GM23338 (cell line): ENCODE data around the gene B3GAT2. TPM values are rescaled to one million over a fixed set of nuclear protein-coding genes. Genes with fewer than 3 reads are reported as not detected.

Experiments
- ATAC-seq: fragments of 200-7000 bp; cut with Tn5 transposase; 3 replicates; pipeline ENCODE4 v1.9.1; 2020
- DNase-seq: peaks from one replicate; pipeline ENCODE4 v3.0.0-alpha.2; 2015; ENCODE audit warnings: low spot score
- H2AFZ ChIP-seq: fragments of 200-600 bp; sonication (generic); 2 replicates; pipeline ENCODE4 v1.8.0; 2016; ENCODE audit warnings: antibody characterized with exemption, mild to moderate bottlenecking, moderate library complexity
- H3F3A ChIP-seq: fragments of 200-600 bp; sonication (generic); replicated peaks from 2 replicates; pipeline ENCODE4 v1.8.0; 2017; ENCODE audit warnings: antibody characterized with exemption, mixed run types, low read depth
- H3K27ac ChIP-seq: fragments of 200-600 bp; sonication (generic); 2 replicates; pipeline ENCODE4 v1.6.1; 2016; ENCODE audit warnings: low read depth
- H3K27me3 ChIP-seq: fragments of 200-600 bp; sonication (generic); 2 replicates; pipeline ENCODE4 v1.8.0; 2016; ENCODE audit warnings: mild to moderate bottlenecking, mixed run types, moderate library complexity; ENCODE audit not compliant: insufficient read depth
- H3K36me3 ChIP-seq: fragments of 200-600 bp; sonication (generic); 2 replicates; pipeline ENCODE4 v1.8.0; 2016; ENCODE audit warnings: mild to moderate bottlenecking; ENCODE audit not compliant: insufficient read depth
- H3K4me1 ChIP-seq: fragments of 200-600 bp; sonication (generic); 2 replicates; pipeline ENCODE4 v1.8.0; 2016; ENCODE audit warnings: mild to moderate bottlenecking, moderate library complexity; ENCODE audit not compliant: insufficient read depth
- H3K4me2 ChIP-seq: fragments of 200-600 bp; sonication (generic); 2 replicates; pipeline ENCODE4 v1.7.1; 2017; ENCODE audit warnings: mixed run types
- H3K4me3 ChIP-seq: fragments of 200-600 bp; sonication (generic); 2 replicates; pipeline ENCODE4 v1.6.1; 2016; ENCODE audit warnings: mixed run types
- H3K79me2 ChIP-seq: fragments of 200-600 bp; sonication (generic); replicated peaks from 2 replicates; pipeline ENCODE4 v1.8.0; 2017; ENCODE audit warnings: mild to moderate bottlenecking; ENCODE audit not compliant: insufficient read depth
- H3K9me2 ChIP-seq: fragments of 200-600 bp; sonication (generic); 2 replicates; pipeline ENCODE4 v1.8.0; 2017; ENCODE audit not compliant: insufficient read depth
- H4K20me1 ChIP-seq: fragments of 200-600 bp; sonication (generic); replicated peaks from 2 replicates; pipeline ENCODE4 v1.8.0; 2017; ENCODE audit warnings: mild to moderate bottlenecking; ENCODE audit not compliant: insufficient read depth
- H3K27ac Mint-ChIP-seq: 2 replicates; pipeline ENCODE4 v1.8.0; 2020; ENCODE audit warnings: inconsistent platforms, mild to moderate bottlenecking, moderate library complexity, mixed read lengths
- H3K27me3 Mint-ChIP-seq: 3 replicates; pipeline ENCODE4 v1.8.0; 2022; ENCODE audit warnings: low read depth, mild to moderate bottlenecking, moderate library complexity, mixed read lengths, inconsistent platforms; ENCODE audit not compliant: insufficient read depth, poor library complexity
- H3K36me3 Mint-ChIP-seq: 3 replicates; pipeline ENCODE4 v1.8.0; 2021; ENCODE audit warnings: low read depth, mild to moderate bottlenecking, inconsistent platforms, moderate library complexity, mixed read lengths
- H3K4me1 Mint-ChIP-seq: 3 replicates; pipeline ENCODE4 v1.8.0; 2020; ENCODE audit warnings: mild to moderate bottlenecking, inconsistent platforms, mixed read lengths
- H3K4me3 Mint-ChIP-seq: 3 replicates; pipeline ENCODE4 v1.8.0; 2021; ENCODE audit warnings: moderate library complexity, mild to moderate bottlenecking, inconsistent platforms, mixed read lengths
- H3K9me3 Mint-ChIP-seq: 3 replicates; pipeline ENCODE4 v1.8.0; 2020; ENCODE audit warnings: moderate library complexity, mild to moderate bottlenecking, inconsistent platforms, mixed read lengths
- CREB1 ChIP-seq: fragments of 250-450 bp; sonication (Bioruptor Pico); IDR thresholded peaks from 2 replicates; pipeline ENCODE4 v1.5.0; 2020; ENCODE audit warnings: low read depth, mild to moderate bottlenecking, moderate library complexity
- EZH2 ChIP-seq: fragments of 200-600 bp; sonication (generic); IDR thresholded peaks from one replicate; pipeline ENCODE4 v1.8.0; 2017; ENCODE audit warnings: antibody characterized with exemption, mild to moderate bottlenecking, low read depth; ENCODE audit not compliant: unreplicated experiment
- EZH2phosphoT487 ChIP-seq: fragments of 200-600 bp; sonication (generic); IDR thresholded peaks from one replicate; pipeline ENCODE4 v1.8.1; 2018; ENCODE audit warnings: antibody characterized with exemption; ENCODE audit not compliant: unreplicated experiment
- JUNB ChIP-seq: IDR thresholded peaks from one replicate; pipeline ENCODE4 v1.6.1; 2016; ENCODE audit warnings: antibody characterized with exemption; ENCODE audit not compliant: unreplicated experiment
- NANOG ChIP-seq: IDR thresholded peaks from 2 replicates; pipeline ENCODE4 v1.6.1; 2016; ENCODE audit warnings: antibody characterized with exemption, borderline replicate concordance
- POLR2AphosphoS5 ChIP-seq: IDR thresholded peaks from 2 replicates; pipeline ENCODE4 v1.6.1; 2016; ENCODE audit warnings: antibody characterized with exemption, low read depth
- STAT1 ChIP-seq: IDR thresholded peaks from one replicate; pipeline ENCODE4 v1.6.1; 2016; ENCODE audit warnings: antibody characterized with exemption; ENCODE audit not compliant: unreplicated experiment
- ZNF114 ChIP-seq: fragments of 250-450 bp; sonication (Bioruptor Pico); IDR thresholded peaks from 2 replicates; pipeline ENCODE4 v1.5.0; 2020; ENCODE audit warnings: mild to moderate bottlenecking, moderate library complexity
- ZNF331 ChIP-seq: fragments of 250-450 bp; sonication (Bioruptor Pico); IDR thresholded peaks from 2 replicates; pipeline ENCODE4 v1.5.0; 2020; ENCODE audit warnings: low read depth, mild to moderate bottlenecking, moderate library complexity
- polyA plus RNA-seq: library from polyadenylated mRNA; unstranded; fragments of >200 nt; fragmentation: Nextera tagmentation; extraction: Ambion mirVana; gene quantifications from 2 replicates; pipeline ENCODE4 v1.2.1, GENCODE V29; 2016
- total RNA-seq: library from RNA; depleted of rRNA; stranded (reverse); fragments of >200 nt; shearing (Covaris generic); gene quantifications from 2 replicates; pipeline ENCODE4 v1.2.3, GENCODE V29; 2014
- TF ChIP-seq, protein P1 (sequence below), 2 experiments: fragments of 200-600 bp in 1 of 2; sonication (generic) in 1 of 2; conservative IDR thresholded peaks; 2 replicates each; pipeline versions ENCODE4 v1.5.1 to v1.6.1; 2016 to 2017; ENCODE audit warnings: antibody characterized with exemption in 2 of 2, low read depth in 2 of 2, mild to moderate bottlenecking in 2 of 2, moderate library complexity in 1 of 2
- TF ChIP-seq, protein P2 (sequence below): IDR thresholded peaks from 2 replicates; pipeline ENCODE4 v1.6.1; 2016; ENCODE audit warnings: antibody characterized with exemption
- TF ChIP-seq, protein P3 (sequence below): fragments of 250-450 bp; sonication (Bioruptor Pico); IDR thresholded peaks from 2 replicates; pipeline ENCODE4 v1.5.0; 2020; ENCODE audit warnings: mild to moderate bottlenecking, moderate library complexity
- TF ChIP-seq, protein P4 (sequence below): IDR thresholded peaks from one replicate; pipeline ENCODE4 v1.6.1; 2018; ENCODE audit warnings: antibody characterized with exemption; ENCODE audit not compliant: unreplicated experiment

Gene B3GAT2
- total and polyA plus RNA-seq, 2 experiments from 2014 or later: 1.7 to 1.8 TPM

DNA sequence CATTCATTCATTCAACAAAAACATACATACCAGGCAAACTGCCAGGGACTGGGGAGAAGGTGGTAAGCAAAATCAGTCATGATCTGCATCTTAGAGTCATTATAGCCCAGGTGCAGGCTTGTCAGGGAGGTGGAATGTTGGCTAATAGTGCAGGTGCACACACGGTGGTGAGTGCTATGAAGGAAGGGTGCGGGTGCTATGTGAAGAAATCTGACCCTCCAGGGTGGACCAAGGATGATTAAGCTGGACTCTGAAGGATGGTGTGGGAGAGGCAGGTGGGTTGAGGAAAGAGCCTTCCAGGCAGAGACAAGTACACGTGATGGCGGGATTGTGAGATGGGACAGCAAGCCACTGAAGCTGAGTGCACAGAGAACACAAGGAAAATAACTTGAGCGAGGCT is 77.4 kb downstream of the B3GAT2 start:
- H3K27ac Mint-ChIP-seq: no peak overlapping the region
- peaks cover 13% of the 10 kb centered on the region for H3K4me1 Mint-ChIP-seq
- no peak overlapping the region for H3K4me3 Mint-ChIP-seq
- Histone ChIP-seq H3F3A (no peaks in the 10 kb centered on the region), H3K27ac (no peak overlapping the region), H3K4me1 (peaks cover under 1% of the 10 kb centered on the region; the same call in 1 of the 2 replicates), H3K9me2 (no peaks in the 10 kb centered on the region; the same call in 1 of the 2 replicates), H3K27me3 (no peaks in the 10 kb centered on the region), H3K36me3 (no peaks in the 10 kb centered on the region), H3K4me2 (no peak overlapping the region), H3K79me2 (no peaks in the 10 kb centered on the region), H3K4me3 (no peak overlapping the region), H4K20me1 (no peaks in the 10 kb centered on the region), H2AFZ (no peak overlapping the region)
- DNase-seq: no peak
- no peaks in the 10 kb centered on the region for H3K36me3 Mint-ChIP-seq
- TF ChIP-seq ZNF331: no peak
- no peak for TF ChIP-seq EZH2phosphoT487
- no peak for TF ChIP-seq NANOG
- TF ChIP-seq JUNB: no peak
- TF ChIP-seq, protein P1, sequence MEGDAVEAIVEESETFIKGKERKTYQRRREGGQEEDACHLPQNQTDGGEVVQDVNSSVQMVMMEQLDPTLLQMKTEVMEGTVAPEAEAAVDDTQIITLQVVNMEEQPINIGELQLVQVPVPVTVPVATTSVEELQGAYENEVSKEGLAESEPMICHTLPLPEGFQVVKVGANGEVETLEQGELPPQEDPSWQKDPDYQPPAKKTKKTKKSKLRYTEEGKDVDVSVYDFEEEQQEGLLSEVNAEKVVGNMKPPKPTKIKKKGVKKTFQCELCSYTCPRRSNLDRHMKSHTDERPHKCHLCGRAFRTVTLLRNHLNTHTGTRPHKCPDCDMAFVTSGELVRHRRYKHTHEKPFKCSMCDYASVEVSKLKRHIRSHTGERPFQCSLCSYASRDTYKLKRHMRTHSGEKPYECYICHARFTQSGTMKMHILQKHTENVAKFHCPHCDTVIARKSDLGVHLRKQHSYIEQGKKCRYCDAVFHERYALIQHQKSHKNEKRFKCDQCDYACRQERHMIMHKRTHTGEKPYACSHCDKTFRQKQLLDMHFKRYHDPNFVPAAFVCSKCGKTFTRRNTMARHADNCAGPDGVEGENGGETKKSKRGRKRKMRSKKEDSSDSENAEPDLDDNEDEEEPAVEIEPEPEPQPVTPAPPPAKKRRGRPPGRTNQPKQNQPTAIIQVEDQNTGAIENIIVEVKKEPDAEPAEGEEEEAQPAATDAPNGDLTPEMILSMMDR (conservative IDR thresholded peaks at IDR 0.05; ENCODE audit: low read depth in 2 of 2): no peak
- TF ChIP-seq, protein P2, sequence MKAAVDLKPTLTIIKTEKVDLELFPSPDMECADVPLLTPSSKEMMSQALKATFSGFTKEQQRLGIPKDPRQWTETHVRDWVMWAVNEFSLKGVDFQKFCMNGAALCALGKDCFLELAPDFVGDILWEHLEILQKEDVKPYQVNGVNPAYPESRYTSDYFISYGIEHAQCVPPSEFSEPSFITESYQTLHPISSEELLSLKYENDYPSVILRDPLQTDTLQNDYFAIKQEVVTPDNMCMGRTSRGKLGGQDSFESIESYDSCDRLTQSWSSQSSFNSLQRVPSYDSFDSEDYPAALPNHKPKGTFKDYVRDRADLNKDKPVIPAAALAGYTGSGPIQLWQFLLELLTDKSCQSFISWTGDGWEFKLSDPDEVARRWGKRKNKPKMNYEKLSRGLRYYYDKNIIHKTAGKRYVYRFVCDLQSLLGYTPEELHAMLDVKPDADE: no peak
- TF ChIP-seq, protein P3, sequence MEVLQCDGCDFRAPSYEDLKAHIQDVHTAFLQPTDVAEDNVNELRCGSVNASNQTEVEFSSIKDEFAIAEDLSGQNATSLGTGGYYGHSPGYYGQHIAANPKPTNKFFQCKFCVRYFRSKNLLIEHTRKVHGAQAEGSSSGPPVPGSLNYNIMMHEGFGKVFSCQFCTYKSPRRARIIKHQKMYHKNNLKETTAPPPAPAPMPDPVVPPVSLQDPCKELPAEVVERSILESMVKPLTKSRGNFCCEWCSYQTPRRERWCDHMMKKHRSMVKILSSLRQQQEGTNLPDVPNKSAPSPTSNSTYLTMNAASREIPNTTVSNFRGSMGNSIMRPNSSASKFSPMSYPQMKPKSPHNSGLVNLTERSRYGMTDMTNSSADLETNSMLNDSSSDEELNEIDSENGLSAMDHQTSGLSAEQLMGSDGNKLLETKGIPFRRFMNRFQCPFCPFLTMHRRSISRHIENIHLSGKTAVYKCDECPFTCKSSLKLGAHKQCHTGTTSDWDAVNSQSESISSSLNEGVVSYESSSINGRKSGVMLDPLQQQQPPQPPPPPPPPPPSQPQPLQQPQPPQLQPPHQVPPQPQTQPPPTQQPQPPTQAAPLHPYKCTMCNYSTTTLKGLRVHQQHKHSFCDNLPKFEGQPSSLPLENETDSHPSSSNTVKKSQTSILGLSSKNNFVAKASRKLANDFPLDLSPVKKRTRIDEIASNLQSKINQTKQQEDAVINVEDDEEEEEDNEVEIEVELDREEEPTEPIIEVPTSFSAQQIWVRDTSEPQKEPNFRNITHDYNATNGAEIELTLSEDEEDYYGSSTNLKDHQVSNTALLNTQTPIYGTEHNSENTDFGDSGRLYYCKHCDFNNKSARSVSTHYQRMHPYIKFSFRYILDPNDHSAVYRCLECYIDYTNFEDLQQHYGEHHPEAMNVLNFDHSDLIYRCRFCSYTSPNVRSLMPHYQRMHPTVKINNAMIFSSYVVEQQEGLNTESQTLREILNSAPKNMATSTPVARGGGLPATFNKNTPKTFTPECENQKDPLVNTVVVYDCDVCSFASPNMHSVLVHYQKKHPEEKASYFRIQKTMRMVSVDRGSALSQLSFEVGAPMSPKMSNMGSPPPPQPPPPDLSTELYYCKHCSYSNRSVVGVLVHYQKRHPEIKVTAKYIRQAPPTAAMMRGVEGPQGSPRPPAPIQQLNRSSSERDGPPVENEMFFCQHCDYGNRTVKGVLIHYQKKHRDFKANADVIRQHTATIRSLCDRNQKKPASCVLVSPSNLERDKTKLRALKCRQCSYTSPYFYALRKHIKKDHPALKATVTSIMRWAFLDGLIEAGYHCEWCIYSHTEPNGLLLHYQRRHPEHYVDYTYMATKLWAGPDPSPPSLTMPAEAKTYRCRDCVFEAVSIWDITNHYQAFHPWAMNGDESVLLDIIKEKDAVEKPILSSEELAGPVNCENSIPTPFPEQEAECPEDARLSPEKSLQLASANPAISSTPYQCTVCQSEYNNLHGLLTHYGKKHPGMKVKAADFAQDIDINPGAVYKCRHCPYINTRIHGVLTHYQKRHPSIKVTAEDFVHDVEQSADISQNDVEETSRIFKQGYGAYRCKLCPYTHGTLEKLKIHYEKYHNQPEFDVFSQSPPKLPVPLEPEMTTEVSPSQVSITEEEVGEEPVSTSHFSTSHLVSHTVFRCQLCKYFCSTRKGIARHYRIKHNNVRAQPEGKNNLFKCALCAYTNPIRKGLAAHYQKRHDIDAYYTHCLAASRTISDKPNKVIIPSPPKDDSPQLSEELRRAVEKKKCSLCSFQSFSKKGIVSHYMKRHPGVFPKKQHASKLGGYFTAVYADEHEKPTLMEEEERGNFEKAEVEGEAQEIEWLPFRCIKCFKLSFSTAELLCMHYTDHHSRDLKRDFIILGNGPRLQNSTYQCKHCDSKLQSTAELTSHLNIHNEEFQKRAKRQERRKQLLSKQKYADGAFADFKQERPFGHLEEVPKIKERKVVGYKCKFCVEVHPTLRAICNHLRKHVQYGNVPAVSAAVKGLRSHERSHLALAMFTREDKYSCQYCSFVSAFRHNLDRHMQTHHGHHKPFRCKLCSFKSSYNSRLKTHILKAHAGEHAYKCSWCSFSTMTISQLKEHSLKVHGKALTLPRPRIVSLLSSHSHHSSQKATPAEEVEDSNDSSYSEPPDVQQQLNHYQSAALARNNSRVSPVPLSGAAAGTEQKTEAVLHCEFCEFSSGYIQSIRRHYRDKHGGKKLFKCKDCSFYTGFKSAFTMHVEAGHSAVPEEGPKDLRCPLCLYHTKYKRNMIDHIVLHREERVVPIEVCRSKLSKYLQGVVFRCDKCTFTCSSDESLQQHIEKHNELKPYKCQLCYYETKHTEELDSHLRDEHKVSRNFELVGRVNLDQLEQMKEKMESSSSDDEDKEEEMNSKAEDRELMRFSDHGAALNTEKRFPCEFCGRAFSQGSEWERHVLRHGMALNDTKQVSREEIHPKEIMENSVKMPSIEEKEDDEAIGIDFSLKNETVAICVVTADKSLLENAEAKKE (CRISPR knock-in tag): no peak
- no peak for TF ChIP-seq EZH2
- no peak for TF ChIP-seq STAT1
- TF ChIP-seq ZNF114 (CRISPR knock-in tag): no peak
- no peak for TF ChIP-seq CREB1 (CRISPR knock-in tag)
- TF ChIP-seq, protein P4, sequence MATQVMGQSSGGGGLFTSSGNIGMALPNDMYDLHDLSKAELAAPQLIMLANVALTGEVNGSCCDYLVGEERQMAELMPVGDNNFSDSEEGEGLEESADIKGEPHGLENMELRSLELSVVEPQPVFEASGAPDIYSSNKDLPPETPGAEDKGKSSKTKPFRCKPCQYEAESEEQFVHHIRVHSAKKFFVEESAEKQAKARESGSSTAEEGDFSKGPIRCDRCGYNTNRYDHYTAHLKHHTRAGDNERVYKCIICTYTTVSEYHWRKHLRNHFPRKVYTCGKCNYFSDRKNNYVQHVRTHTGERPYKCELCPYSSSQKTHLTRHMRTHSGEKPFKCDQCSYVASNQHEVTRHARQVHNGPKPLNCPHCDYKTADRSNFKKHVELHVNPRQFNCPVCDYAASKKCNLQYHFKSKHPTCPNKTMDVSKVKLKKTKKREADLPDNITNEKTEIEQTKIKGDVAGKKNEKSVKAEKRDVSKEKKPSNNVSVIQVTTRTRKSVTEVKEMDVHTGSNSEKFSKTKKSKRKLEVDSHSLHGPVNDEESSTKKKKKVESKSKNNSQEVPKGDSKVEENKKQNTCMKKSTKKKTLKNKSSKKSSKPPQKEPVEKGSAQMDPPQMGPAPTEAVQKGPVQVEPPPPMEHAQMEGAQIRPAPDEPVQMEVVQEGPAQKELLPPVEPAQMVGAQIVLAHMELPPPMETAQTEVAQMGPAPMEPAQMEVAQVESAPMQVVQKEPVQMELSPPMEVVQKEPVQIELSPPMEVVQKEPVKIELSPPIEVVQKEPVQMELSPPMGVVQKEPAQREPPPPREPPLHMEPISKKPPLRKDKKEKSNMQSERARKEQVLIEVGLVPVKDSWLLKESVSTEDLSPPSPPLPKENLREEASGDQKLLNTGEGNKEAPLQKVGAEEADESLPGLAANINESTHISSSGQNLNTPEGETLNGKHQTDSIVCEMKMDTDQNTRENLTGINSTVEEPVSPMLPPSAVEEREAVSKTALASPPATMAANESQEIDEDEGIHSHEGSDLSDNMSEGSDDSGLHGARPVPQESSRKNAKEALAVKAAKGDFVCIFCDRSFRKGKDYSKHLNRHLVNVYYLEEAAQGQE: no peak
- no peak for TF ChIP-seq POLR2AphosphoS5
- H3K27me3 Mint-ChIP-seq: peaks cover 7% of the 10 kb centered on the region
- H3K9me3 Mint-ChIP-seq: no peaks in the 10 kb centered on the region; the same call in 2 of the 3 replicates
- ATAC-seq: no peak
